Islet precursor cell (in vitro differentiated cells): ENCODE measurements around the gene TPRN.

Experiments
- DNase-seq: peaks from one replicate; pipeline ENCODE4 v3.0.0-alpha.2; 2018

Gene TPRN

DNA sequence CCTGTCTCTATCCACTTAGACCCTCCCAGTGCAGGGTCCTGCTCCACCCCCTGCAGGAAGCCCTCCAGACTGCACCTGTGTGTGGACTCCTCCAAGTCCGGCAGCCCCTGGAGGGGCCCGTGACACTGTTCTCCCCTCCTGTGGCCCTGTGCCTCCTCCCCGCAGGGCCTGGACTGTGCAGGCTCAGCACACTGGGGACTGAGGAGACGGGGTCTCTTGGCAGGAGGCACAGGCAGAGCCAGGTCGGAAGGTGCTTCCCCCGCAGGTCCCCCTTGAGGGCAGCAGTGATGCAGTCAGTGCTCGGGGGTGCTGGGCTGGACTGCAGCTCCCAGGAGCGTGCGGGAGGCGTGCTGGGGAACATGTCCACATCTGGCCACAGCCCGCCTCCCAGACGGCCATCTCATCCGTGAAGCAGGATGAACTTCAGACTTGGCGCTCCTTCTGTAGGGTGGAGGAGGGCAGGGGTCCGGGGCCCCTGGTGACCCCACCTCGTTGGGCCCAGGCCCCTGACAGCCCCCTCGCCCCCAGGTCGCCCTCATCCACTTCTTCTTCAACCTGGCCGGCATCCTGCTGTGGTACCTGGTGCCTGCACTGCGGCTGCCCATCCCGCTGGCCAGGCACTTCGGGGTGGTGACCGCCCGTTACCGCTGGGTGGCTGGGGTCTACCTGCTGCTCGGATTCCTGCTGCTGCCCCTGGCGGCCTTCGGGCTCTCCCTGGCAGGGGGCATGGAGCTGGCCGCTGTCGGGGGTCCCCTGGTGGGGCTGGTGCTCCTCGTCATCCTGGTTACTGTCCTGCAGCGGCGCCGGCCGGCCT, 35.1 kb upstream of the TPRN start:
- no peak for DNase-seq

DNA sequence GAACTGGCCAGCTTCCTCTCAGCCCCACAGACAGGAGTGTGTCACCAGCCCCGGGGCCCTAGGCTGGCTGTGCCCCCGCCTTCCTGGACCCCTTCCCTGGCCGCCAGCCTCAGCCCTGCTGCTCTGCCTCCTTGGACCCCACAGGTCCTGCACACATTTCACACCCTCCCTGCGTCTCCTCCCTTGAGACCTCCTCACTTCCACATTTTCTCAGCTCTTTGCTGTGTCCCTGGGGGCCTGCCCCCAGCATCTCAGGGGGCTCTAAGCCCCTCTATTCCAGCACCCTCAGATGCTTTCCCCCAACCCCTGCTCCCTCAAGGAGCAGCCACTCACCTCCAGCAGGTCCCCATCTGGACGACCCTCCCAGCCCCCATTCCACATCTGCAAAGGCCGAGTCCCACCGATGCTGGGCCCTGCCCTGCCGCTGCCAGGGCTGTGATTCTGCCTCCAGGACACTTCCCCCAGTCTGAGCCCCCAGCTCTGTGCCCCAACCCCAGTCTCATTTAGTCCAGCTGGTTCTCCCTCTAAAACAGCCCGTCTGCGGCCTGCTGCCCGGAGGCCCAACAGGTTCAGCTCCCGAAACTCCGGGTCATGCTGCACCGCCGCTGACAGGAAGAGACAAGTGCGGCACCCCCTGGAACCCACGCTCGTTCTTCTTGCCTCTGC, 34.4 kb upstream of the TPRN start:
- no peak for DNase-seq

DNA sequence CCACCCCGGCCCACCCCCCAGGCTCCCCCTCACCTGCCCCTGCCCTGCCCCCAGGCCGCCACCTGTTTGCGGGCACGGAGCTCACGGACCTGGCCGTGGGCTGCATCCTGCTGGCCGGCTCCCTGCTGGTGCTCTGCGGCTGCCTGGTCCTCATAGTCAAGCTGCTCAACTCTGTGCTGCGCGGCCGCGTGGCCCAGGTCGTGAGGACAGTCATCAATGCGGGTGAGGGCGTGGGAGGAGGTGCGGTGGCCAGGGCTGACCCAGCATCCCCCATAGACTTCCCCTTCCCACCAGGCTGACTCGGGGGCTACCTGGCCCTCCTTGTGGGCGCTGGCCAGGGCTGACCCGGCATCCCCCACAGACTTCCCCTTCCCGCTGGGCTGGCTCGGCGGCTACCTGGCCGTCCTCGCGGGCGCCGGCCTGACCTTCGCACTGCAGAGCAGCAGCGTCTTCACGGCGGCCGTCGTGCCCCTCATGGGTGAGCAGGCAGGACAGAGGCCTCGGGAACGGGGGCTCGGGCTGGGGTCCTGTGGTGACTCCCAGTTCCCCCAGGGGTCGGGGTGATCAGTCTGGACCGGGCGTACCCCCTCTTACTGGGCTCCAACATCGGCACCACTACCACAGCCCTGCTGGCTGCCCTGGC, 33.6 kb upstream of the TPRN start:
- no peak for DNase-seq

DNA sequence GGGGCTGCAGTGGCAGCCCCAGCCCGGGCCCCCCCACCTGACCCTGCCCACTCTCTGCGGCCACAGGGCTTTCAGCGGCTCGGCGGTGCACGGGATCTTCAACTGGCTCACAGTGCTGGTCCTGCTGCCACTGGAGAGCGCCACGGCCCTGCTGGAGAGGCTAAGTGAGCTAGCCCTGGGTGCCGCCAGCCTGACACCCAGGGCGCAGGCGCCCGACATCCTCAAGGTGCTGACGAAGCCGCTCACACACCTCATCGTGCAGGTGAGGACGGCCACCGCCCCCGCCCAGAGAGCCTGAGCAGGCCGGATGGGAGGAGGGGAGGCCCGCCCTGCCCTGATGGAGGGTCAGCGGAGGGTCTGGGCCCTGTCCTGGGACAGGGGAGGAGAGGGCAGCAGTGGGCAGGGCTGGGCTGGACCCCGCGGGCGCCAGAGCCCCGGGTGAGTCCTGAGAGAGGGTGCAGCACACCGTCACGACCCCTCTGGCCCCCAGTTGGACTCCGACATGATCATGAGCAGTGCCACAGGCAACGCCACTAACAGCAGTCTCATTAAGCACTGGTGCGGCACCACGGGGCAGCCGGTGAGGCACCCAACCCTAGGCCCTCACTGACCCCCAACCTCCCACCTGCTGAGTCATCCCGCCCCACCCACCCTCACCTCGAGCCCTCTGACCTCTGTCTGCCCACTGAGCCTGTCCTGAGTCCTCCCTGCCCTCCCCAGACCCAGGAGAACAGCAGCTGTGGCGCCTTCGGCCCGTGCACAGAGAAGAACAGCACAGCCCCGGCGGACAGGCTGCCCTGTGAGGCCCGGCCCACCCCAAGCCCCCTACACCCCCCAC, 32.8 kb upstream of the TPRN start:
- no peak for DNase-seq

DNA sequence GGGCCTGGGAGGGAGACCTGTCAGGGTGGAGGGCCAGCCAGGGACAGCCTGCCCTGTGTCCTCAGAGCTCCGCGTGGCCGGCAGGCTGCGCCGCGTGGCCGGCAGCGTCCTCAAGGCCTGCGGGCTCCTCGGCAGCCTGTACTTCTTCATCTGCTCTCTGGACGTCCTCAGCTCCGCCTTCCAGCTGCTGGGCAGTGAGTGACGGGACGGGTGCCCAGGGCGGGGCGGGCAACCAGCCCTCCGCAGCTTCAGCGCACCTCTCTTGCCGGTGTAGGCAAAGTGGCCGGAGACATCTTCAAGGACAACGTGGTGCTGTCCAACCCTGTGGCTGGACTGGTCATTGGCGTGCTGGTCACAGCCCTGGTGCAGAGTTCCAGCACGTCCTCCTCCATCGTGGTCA, 32.0 kb upstream of the TPRN start:
- DNase-seq: no peak

DNA sequence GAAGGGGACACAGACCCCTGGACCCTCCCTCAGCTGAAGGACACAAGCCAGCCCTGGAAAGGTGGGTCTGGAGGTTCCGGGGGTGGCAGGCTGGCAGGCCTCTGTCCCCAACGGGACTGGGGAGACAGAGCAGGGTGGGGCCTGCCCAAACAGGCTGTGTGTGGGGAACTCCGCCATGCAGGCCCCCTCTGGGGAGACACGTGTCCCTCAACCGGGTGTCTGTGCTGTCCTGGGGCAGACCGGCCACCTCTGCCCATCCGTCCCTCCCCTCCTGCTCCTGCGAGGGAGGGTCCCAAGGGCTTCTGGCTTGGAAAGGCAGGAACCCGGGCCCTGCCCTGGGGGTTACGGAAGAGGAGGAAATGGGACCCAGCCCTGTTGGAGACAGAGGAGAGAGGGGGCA, 31.6 kb upstream of the TPRN start:
- DNase-seq: no peak

DNA sequence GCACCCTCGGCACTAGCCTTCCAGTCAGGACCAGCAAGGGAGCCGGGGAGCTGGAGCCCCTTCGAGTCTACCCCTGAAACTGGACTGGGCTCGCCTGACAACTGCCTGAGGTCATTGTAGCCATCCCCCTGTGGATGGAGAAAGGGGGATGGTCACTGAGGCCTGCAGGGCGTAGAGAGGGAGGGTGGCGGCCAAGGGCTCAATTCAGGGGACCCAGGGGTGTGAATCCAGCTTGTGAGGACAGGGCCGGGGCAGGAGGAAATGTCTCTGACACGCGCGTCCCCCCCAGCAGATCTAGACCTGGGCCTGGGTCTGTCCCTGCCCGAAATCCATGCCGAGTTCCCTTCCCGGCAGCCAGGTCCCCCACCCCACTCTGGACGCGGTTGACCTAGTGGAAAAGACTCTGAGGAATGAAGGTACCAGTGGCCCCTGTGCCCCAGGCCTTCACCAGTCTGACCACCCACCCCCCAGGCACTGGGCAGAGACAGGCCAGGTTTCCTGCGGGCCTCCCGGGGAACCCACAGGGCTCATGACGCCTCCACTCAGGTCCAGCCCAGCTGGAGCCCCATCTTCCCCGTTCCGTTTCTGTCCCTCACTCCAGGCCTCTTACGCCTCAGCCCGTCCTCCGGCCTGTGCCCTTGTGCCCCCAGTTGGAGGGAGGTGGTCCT, 31.0 kb upstream of the TPRN start:
- no peak for DNase-seq

DNA sequence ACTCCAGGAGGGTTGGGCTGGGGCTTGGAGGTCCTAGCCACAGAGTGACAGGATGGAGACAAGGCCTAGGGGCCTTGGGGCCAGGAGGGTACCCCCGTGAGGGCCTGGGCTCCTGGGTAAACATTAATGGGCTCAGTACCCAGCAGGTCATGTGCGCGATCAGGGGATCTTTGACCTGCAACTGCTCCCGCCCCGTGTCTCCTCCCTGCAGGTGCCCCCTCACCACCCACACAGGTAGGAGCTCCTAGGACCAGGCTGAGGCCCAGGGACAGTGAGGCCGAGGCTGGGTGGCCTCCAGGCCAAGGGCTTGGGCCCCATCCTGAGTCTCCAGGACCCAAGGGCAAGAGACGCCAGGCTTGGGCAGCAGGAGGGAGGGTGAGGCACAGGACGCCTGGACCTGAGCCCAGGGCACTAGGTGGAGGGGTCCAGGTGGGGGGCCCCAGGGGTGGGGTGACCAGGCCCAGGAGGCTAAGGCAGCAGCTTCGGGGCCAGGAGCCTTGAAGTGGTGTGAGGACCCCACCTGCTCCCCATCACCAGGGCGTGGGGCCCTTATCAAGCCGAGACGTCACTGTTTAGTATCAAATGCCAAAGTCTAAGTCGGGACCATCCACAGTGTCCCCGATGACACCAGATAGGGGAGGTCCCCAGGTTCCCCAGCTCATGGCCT, 30.3 kb upstream of the TPRN start, which contains the start of gene SLC34A3:
Gene SLC34A3, plus strand, starts transcription at position 197 of the 667 bp plus-strand sequence. CDS start 802 bp downstream, outside the sequence.
- DNase-seq: no peak

DNA sequence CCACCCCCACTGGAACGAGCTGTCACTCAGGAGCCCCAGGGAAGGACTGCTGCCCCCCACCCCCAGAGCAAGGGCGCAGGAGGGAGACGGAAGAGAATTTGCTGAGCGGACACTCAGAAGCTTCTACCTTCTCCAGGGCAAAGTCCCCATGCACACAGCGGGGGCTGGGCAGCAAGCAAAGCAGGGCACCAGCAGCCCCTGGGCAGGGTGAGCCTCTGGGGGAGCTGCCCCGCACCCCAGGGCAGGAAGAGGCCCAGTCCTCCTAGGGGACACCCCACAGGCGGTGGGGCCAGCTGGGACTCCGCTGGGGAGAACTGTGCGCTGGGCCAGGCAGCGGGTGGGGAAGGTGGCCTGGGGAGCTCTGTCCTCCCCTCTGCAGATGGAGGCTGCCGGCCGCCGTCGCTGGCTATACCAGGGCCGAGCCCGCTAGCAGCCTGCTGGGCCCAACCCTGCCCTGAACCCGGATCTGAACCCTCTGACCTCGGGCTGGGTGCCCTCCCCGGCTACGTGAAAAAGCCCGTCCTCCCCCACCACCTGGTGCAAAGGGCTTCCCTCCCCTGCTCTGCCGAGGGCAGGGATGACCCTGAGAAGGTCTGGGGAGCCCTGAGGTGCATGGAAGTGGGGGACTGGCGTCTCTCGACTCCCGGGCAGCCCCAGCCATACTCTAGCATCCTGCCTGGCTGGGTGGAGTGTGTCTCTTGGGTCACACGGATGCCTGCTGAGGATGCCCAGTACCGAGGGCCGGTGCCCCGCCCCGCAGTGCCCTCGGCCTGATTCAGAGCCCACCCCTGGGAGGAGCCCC, 29.6 kb upstream of the TPRN start:
- no peak for DNase-seq

DNA sequence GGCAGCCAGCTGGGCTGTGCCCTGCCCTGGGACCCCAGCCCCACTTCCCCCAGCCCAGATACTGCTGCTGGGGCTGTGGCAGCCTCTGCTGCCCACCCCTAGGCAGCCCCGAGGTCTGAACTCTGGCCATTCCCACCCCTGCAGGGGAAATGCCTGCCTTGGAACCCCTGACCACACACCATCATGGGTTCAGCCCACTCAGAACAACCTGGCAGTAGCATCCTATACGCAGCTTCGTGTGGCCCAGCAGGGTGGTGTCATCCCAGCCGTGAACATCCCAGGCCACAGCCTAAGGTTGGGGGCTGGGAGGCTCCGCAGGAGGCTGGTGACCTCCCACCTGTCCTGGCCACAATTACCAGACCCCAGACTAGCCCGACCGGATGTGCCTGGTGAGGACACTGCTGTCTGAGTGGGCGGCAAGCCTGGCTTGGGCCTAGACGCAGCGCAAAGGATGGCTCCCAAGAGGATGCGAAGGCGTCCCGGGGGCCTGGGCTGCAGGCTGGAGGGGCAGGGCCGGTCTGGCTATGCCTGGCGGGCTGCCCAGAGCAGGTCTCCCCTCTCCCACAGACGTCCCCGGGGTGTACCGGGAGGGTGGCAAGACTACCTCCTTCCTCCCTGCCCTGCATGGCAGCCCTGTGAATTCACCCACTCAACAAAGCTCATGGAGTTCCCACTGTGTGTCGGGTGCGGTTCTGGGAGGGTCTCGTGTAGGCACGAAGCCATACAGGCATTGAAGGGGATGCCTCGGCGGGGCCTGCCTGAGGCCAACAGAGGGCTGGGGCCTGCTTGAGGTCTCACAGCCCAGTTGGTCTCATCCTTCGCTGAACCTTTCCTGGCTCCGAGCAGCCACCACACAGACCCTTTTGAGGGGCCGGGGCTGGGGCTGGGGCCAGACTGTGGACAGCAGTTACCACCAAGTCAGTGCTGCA, 28.7 kb upstream of the TPRN start:
- no peak for DNase-seq

DNA sequence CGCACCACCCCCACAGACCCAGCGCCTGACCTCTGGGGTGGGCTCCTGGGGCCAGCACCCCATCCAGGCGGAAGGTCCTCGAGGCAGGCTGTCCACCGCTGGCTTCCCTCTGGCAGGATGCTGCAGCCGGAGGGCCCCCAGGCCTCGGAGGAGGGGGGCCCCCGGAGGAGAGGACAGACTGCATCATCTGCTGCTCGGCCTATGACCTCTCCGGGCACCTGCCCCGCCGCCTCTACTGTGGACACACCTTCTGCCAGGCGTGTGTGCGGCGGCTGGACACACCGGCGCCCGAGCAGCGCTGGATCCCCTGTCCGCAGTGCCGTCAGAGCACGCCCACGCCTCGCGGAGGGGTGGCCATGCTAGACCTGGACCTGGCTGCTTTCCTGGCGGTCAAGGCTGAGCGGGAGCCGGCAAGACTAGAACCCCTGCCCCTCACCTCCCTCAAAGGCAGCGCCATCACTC, 28.0 kb upstream of the TPRN start:
- no peak for DNase-seq

DNA sequence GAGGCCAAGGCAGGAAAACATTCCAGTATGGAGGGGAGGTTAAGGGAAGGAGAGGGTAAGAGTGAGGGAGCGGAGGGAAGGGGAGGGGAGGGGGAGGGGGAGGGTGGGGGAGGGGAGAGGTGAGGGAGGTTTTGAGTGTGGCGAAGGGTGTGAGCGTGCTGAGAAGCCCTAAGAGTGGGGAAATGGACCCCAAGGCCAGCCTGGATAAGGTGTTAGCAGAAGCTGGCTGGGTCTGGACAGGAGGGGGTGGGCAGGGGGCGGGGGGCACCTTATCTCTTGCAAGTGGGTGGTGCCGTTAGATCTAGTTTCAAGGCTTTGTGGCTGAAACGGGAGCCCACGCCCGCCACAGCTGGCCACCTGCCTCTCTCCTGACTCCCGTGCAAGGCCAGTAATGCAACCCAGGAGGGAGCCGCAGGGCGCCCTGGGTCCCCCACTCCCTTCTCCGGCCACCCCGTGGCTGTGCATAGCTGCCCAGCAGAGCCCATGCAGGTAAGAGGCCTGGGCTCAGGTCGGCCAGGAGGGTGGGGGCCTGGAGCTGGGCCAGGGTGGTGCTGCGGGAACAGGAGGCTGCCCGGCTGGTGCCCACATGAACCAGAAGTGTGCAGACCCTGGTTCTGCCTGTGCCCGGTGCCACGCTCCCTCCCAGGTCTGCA, 27.4 kb upstream of the TPRN start:
- no peak for DNase-seq

DNA sequence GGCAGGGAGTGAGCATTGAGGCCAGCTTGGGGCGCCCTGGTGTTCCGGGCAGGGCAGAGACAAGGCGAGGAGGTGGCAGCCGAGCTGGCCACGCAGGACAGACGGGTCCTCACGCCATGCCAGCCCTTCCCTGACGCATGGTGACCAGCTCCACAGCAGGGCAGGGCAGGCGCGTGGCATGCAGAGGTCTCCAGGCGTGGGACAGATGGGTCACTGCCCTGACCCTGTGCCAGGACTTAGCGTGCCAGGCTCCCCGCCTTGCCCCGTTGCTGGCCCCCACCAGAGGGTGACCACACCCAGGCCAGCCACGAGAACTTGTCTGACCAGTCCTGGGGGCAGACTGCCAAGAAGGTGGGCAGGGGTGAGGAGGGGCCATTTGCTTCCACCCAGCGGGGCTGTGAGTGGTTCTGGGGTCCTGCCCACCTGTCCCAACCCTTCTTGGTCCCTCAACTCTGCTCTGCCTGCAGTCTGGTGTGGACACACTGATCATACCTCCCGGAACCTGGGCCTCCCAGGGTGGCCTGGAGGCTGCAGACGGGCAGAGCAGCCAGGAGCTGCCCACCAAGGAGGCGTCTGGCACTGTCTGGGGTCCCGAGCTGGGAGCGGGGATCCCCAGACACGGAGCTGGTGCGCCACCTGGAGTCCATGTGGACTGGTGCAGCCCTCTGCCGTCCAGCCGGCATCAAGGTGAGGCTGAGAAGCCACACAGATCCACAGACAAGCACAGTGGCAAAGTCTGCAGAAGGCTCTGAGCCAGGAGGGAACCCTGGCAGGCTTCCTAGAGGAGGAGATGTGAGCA, 26.7 kb upstream of the TPRN start, which contains the start of gene RNF224:
Gene RNF224, plus strand, starts transcription at position 449 of the 799 bp plus-strand sequence. CDS start 834 bp downstream, outside the sequence.
- DNase-seq: peak; percentile 90

DNA sequence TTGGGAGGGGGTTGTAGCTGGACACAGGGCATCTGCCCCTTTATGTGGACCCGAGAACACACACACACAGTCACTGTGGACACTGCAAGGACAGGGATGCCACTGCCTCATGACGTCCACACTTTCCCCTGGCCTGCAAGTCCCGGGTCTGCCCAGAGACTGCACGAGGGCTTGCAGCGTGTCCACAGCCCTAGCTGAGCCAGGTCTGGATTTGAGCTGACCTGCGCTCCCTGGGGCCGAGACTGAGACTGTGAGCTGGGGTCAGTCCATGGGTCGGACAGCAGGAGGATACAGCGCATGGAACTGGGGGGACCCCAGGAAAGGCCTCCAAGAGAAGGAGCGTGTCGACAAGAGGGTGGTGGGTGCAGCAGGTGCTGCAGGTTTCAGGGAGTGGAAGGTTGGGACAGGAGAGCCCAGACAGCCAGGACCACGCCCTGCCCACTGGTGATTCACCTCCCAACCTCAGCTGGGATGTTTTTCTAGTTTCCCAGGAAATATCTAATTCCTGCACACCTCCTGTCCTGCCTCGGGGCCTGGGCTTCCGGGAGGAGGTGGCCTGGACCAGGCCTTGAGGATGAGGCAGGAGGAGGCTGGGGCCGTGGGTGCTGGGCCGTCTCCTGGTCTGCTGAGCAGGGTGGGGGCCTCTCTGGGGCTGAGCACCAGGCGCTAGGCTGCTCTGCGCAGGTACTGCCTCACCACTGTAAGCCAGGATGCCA, 26.0 kb upstream of the TPRN start:
- peak; percentile 82 for DNase-seq

DNA sequence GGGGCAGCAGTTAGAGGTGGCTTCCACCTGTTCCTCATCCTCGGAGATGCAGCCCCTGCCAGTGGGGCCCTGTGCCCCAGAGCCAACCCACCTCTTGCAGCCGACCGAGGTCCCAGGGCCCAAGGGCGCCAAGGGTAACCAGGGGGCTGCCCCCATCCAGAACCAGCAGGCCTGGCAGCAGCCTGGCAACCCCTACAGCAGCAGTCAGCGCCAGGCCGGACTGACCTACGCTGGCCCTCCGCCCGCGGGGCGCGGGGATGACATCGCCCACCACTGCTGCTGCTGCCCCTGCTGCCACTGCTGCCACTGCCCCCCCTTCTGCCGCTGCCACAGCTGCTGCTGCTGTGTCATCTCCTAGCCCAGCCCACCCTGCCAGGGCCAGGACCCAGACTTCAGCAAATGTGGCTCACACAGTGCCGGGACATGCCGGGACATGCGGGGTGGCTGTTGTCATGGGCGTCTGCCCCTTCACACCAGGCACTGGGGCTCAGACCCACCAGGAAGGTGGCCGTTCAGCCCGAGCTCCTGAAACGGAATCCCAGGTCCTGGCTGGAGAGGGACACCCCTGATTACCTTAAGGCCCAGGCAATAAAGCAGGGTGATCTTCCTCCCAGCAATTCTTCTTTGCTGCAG, 25.3 kb upstream of the TPRN start:
- DNase-seq: no peak

DNA sequence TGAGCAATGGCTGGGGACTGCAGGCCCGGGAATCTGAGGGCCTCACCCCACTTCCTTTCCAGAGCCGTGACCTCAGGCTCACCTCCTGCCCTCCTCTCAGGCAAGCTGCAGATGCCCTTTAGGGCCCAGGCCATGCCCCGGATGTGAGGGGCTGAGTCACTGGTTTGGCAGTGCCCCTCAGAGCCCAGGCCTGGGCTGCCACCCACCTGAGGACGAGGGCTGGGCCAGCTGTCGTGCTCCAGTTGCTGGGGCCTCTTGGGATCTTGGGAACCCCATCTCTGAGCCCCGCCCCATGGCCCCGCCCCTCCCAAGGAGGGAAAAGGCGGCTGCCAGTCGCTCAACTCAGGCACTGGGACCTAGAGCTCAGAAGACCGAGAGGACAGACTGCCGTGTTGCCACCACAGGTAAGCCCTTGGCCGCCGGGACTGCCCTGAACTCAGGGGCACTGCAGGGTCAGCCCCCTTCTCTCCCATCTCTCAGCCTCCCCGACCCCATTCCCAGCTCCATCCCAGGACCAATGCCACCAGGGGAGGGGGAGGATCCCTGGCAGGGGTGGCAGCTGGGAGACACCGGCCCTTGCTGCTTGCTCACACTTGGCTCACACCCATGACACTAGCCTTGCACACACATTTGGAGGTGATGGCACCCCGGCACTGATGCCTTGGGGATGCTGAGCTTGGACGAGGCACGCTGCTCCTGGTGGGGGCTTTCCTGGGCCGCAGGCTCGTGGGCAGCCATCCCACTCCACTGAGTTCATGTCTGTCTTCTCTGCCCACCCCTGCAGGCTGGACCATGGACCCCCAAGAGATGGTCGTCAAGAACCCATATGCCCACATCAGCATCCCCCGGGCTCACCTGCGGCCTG, 24.5 kb upstream of the TPRN start, which contains the start of gene CYSRT1:
Gene CYSRT1, plus strand, starts transcription at position 345 of the 865 bp plus-strand sequence. Its CDS starts 448 bp downstream, at position 793.
- no peak for DNase-seq
